ENCODE data around the gene PDE4D. TPM values are rescaled to one million over a fixed set of nuclear protein-coding genes. Genes with fewer than 3 reads are reported as not detected.

PDE4D gene
- total RNA-seq, 1 donor from 2014 or later: 85.8 TPM

DNA sequence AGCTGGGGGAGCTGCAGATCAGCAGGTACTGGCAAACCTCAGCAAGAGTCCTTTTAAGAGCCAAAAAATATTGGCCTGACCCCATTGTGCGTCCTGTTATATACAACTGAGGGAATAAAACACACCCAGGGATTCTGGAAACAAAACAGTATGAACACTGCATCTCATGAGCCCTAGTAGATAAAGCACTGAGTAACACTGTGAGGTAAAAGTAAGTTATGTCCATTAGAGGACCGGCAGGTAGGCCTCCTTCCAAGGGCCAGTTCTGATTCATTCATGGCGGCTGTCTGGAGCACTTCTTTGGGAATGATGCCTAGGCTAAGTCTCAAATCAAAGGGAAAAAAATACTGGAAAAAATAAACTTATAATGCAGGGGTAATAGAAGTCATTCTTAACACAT, 64.9 kb downstream of the PDE4D start:
- H3K27ac ChIP-seq: no peak overlapping the region
- TF ChIP-seq, protein P1, sequence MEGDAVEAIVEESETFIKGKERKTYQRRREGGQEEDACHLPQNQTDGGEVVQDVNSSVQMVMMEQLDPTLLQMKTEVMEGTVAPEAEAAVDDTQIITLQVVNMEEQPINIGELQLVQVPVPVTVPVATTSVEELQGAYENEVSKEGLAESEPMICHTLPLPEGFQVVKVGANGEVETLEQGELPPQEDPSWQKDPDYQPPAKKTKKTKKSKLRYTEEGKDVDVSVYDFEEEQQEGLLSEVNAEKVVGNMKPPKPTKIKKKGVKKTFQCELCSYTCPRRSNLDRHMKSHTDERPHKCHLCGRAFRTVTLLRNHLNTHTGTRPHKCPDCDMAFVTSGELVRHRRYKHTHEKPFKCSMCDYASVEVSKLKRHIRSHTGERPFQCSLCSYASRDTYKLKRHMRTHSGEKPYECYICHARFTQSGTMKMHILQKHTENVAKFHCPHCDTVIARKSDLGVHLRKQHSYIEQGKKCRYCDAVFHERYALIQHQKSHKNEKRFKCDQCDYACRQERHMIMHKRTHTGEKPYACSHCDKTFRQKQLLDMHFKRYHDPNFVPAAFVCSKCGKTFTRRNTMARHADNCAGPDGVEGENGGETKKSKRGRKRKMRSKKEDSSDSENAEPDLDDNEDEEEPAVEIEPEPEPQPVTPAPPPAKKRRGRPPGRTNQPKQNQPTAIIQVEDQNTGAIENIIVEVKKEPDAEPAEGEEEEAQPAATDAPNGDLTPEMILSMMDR (IDR thresholded peaks at IDR 0.05): no peak
- no peak overlapping the region for H3K4me3 ChIP-seq
- DNase-seq: no peak
- no peaks in the 10 kb centered on the region for H3K36me3 ChIP-seq
- H3K27me3 ChIP-seq: no peaks in the 10 kb centered on the region
- H3K9me3 ChIP-seq: no peaks in the 10 kb centered on the region
- intact Hi-C loops (cut with DNase I): no loop called here
- peaks cover 4% of the 10 kb centered on the region for H3K4me1 ChIP-seq
- ATAC-seq: no peak

DNA sequence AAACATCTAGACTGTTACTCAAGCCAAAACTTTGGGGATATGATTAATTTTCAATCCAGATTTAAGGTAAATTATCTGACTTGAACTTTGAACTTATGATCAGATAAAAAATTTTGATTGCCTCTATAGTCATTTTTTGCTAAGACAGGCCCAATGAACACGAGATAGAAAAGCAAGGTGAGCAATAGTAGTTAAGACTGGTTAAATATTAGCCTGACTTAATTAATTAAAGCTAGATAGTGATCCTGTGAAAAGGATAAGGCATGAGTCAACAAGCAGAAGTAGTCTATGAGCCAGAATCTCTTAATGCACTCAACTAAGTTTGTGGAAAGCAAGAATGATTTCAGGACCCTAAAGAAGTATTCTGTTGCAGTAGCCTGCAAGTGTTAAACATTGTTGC, 66.5 kb downstream of the PDE4D start:
- H3K9me3 ChIP-seq: no peaks in the 10 kb centered on the region
- peaks cover 4% of the 10 kb centered on the region for H3K4me1 ChIP-seq
- H3K4me3 ChIP-seq: no peak overlapping the region
- DNase-seq (no peak), ATAC-seq (no peak)
- H3K27me3 ChIP-seq: no peaks in the 10 kb centered on the region
- H3K36me3 ChIP-seq: no peaks in the 10 kb centered on the region
- H3K27ac ChIP-seq: no peak overlapping the region
- TF ChIP-seq, protein P1 (IDR thresholded peaks at IDR 0.05): no peak
- intact Hi-C loops (cut with DNase I): no loop called here

DNA sequence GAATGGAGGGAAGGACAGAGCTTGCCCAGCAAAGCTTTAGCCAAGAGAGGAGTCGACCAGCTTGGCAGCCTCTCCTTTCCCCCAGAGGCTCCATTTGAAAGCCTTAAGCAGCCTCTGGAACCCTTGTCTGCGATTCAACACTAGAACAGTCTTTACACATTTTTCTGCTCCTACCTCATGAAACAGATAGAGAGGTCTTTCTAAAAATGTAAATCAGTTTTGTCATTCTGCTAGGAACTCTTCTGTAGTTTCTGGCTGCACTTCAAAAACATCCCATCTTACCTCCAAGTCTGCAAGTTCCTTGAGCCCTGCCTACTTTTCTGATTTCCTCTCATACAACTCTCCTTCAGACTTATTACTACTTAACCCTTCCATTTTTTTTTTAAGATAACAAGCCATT, 70.1 kb downstream of the PDE4D start:
- ATAC-seq: no peak
- TF ChIP-seq, protein P1 (IDR thresholded peaks at IDR 0.05): no peak
- intact Hi-C loops (cut with DNase I): no loop called here
- H3K4me1 ChIP-seq: no peaks in the 10 kb centered on the region
- no peaks in the 10 kb centered on the region for H3K27me3 ChIP-seq
- no peaks in the 10 kb centered on the region for H3K36me3 ChIP-seq
- H3K9me3 ChIP-seq: no peaks in the 10 kb centered on the region
- H3K4me3 ChIP-seq: no peak overlapping the region
- H3K27ac ChIP-seq: no peak overlapping the region
- DNase-seq: no peak

DNA sequence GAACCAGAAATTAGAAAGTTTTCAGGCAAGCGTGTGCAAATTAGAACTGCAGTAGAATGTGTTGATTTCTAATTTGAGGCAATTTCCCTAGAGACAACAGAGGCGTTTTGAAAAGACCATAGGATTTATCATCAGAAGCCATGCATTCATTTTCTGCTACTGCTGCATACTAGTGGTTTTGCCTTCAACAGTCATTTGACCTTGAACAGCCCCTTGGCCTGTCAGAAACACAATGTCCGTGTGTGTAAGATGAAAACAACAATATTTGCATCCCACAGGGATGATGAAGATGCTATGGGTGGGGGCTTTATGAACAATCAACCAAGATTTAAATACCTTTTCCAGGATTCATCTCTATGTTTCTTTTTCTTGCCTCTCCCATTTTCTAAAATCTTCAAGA, 73.7 kb downstream of the PDE4D start:
- TF ChIP-seq, protein P1 (IDR thresholded peaks at IDR 0.05): no peak
- no peaks in the 10 kb centered on the region for H3K9me3 ChIP-seq
- intact Hi-C loops (cut with DNase I): no loop called here
- H3K36me3 ChIP-seq: no peaks in the 10 kb centered on the region
- H3K4me3 ChIP-seq: no peak overlapping the region
- no peaks in the 10 kb centered on the region for H3K4me1 ChIP-seq
- ATAC-seq: no peak
- H3K27me3 ChIP-seq: no peaks in the 10 kb centered on the region
- no peak overlapping the region for H3K27ac ChIP-seq
- no peak for DNase-seq

DNA sequence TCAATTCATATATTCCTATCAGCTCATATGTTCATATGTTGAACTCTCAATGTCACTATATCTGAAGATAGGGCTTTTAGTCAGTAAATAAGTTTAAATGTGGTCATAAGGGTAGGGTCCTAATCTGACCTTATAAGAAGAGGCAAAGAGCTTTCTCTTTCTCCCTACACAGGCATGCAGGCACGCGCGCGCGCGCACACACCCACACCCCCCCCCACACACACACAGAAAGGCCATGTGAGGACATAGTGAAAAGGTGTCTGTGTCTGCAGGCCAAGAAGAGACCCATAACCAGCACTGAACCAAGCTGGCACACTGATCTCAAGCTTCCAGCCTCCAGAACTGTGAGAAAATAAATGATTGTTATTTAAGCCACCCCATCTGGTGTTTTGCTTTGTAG, 76.0 kb downstream of the PDE4D start:
- no peaks in the 10 kb centered on the region for H3K4me1 ChIP-seq
- ATAC-seq (no peak), DNase-seq (no peak)
- no peaks in the 10 kb centered on the region for H3K9me3 ChIP-seq
- H3K36me3 ChIP-seq: no peaks in the 10 kb centered on the region
- H3K4me3 ChIP-seq: no peak overlapping the region
- H3K27me3 ChIP-seq: no peaks in the 10 kb centered on the region
- intact Hi-C loops (cut with DNase I): no loop called here
- TF ChIP-seq, protein P1 (IDR thresholded peaks at IDR 0.05): no peak
- no peak overlapping the region for H3K27ac ChIP-seq

DNA sequence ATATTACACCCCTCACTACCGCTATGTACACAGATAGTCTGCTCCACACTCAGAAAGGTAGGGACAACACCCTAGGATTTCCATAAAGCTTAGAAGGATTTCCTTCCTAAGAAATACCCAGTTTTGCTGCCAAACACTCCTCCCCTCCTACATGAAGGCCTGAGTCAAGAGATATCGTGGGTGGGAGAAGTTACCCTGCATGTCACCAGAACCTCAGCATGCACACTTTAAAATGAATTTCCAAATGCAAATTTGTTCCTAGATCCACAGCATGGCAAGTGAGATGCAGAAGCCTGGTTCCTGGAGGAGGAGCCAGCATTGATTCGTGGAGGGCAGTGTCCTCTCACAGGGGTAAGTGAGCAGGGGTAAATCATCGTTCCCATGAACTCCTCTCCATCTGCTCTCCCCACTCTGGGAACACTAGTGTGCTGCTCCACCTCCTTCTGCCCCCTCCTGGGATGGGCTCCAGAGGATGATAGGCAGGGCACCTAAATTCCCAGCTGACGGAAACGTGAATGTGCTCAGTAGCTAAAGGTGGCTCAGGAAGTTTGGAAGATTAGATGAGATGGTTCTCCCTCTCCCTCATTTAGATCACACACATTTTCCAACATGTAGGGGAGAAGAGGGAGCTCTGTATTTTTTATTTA, 76.7 kb downstream of the PDE4D start:
- Histone ChIP-seq H3K27me3 (no peaks in the 10 kb centered on the region), H3K9me3 (no peaks in the 10 kb centered on the region), H3K27ac (no peak overlapping the region), H3K4me1 (no peaks in the 10 kb centered on the region), H3K4me3 (no peak overlapping the region), H3K36me3 (no peaks in the 10 kb centered on the region)
- TF ChIP-seq, protein P1 (IDR thresholded peaks at IDR 0.05): no peak
- ATAC-seq (no peak), DNase-seq (no peak)
- intact Hi-C loops (cut with DNase I): no loop called here

Measured in upper lobe of right lung (tissue), 1 donor.